ENCODE results near the gene TSPAN11. TPM values are rescaled to one million over a fixed set of nuclear protein-coding genes. Genes with fewer than 3 reads are reported as not detected.

The TSPAN11 gene
- total and polyA plus RNA-seq, 9 donors, result 0.33 to 2.8 (median 1.5) TPM

DNA sequence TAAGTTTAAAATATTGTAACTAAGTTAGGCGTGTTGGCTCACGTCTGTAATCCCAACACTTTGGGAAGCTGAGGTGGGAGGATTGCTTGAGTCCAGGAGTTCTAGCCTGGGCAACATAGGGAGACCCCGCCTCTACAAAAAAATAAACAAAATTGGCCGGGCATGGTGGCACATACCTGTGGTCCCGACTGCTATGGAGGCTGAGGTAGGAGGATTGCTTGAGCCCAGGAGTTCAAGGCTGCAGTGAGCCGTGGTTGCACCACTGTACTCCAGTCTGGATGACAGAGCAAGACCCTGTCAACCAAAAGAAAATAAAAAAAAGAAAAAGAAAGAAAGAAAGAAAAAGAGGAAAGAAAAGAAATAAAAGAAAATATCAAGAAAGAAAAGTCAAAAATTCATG lies 72.5 kb downstream of the TSPAN11 start:
- H3K4me1 ChIP-seq (ENCODE audit: insufficient read depth), result no peaks in the 10 kb centered on the region
- no peak for DNase-seq
- H3K27me3 ChIP-seq, result no peaks in the 10 kb centered on the region
- WGBS, 3 donors, result 92 to 94% (median 93%) methylated on average over 6 of the region's 6 CpGs
- no peaks in the 10 kb centered on the region for H3K36me3 ChIP-seq
- H3K4me3 ChIP-seq, result no peak overlapping the region
- H3K9me3 ChIP-seq, result no peaks in the 10 kb centered on the region
- intact Hi-C loops (cut with DNase I), result no loop called here
- no peak overlapping the region for H3K27ac ChIP-seq
- TF ChIP-seq POLR2A (IDR thresholded peaks at IDR 0.05) (no peak), CTCF (IDR thresholded peaks at IDR 0.05) (no peak), EP300 (IDR thresholded peaks at IDR 0.05) (no peak)

- Histone ChIP-seq H3K4me3 (no peak overlapping the region), H3K27ac (no peak overlapping the region), H3K36me3 (no peaks in the 10 kb centered on the region), H3K9me3 (no peaks in the 10 kb centered on the region), H3K4me1 (ENCODE audit: insufficient read depth) (no peaks in the 10 kb centered on the region), H3K27me3 (no peaks in the 10 kb centered on the region)
- DNase-seq, result no peak
- intact Hi-C loops (cut with DNase I), result no loop called here
- TF ChIP-seq EP300 (IDR thresholded peaks at IDR 0.05), result no peak
- TF ChIP-seq CTCF (IDR thresholded peaks at IDR 0.05), result no peak
- TF ChIP-seq POLR2A (IDR thresholded peaks at IDR 0.05), result no peak
- WGBS, 3 donors, result 89 to 94% (median 94%) methylated on average over 4 of the region's 4 CpGs
Observed at GRCh38 chr12:30999723-31000122, 73.2 kb downstream of the TSPAN11 start.

GRCh38 chr12:31000751-31001150 lies 74.2 kb downstream of the TSPAN11 start:
- WGBS, 3 donors, result 48 to 57% (median 53%) methylated on average over 3 of the region's 3 CpGs
- no peak for DNase-seq
- Histone ChIP-seq H3K27ac (no peak overlapping the region), H3K36me3 (no peaks in the 10 kb centered on the region), H3K9me3 (no peaks in the 10 kb centered on the region), H3K4me3 (no peak overlapping the region), H3K27me3 (no peaks in the 10 kb centered on the region), H3K4me1 (ENCODE audit: insufficient read depth) (no peaks in the 10 kb centered on the region)
- intact Hi-C loops (cut with DNase I), result no loop called here
- TF ChIP-seq EP300 (IDR thresholded peaks at IDR 0.05) (no peak), CTCF (IDR thresholded peaks at IDR 0.05) (no peak), POLR2A (IDR thresholded peaks at IDR 0.05) (no peak)

GRCh38 chr12:31001581-31002360 lies 75.2 kb downstream of the TSPAN11 start:
- Histone ChIP-seq H3K36me3 (no peaks in the 10 kb centered on the region), H3K9me3 (no peaks in the 10 kb centered on the region), H3K4me1 (ENCODE audit: insufficient read depth) (no peaks in the 10 kb centered on the region), H3K27me3 (no peaks in the 10 kb centered on the region), H3K27ac (no peak overlapping the region), H3K4me3 (no peak overlapping the region)
- 92 to 95% (median 93%) methylated on average over 9 of the region's 9 CpGs for WGBS, 3 donors
- TF ChIP-seq CTCF (IDR thresholded peaks at IDR 0.05), result no peak
- TF ChIP-seq EP300 (IDR thresholded peaks at IDR 0.05), result no peak
- no peak for TF ChIP-seq POLR2A (IDR thresholded peaks at IDR 0.05)
- intact Hi-C loops (cut with DNase I), result no loop called here
- no peak for DNase-seq

All from ovary (tissue), 9 donors.